Trophoblast cell (in vitro differentiated cells and primary cell): ENCODE measurements around the gene FITM1.

Source experiments
- DNase-seq, 2 donors: peaks; one replicate each; pipeline ENCODE4 v3.0.0-alpha.2; 2016
- H2AFZ ChIP-seq: 2 replicates; pipeline ENCODE4 v1.6.1; 2013; ENCODE audit warnings: low read length, moderate library complexity, mild to moderate bottlenecking; ENCODE audit not compliant: insufficient read depth, poor library complexity
- H2AK5ac ChIP-seq: 2 replicates; pipeline ENCODE4 v1.6.1; 2013; ENCODE audit warnings: mild to moderate bottlenecking, low read length
- H2BK120ac ChIP-seq: 2 replicates; pipeline ENCODE4 v1.6.1; 2013; ENCODE audit warnings: low read length, mild to moderate bottlenecking, moderate library complexity; ENCODE audit not compliant: insufficient read depth, poor library complexity
- H2BK12ac ChIP-seq: 2 replicates; pipeline ENCODE4 v1.6.1; 2013; ENCODE audit warnings: mild to moderate bottlenecking, low read length, moderate library complexity
- H2BK5ac ChIP-seq: 2 replicates; pipeline ENCODE4 v1.6.1; 2013; ENCODE audit warnings: low read length, low read depth, moderate library complexity, mild to moderate bottlenecking; ENCODE audit not compliant: poor library complexity
- H3K14ac ChIP-seq: 2 replicates; pipeline ENCODE4 v1.6.1; 2013; ENCODE audit warnings: mild to moderate bottlenecking, low read length
- H3K18ac ChIP-seq: 2 replicates; pipeline ENCODE4 v1.6.1; 2013; ENCODE audit warnings: mild to moderate bottlenecking, low read length
- H3K23ac ChIP-seq: 2 replicates; pipeline ENCODE4 v1.6.1; 2013; ENCODE audit warnings: low read length
- H3K27ac ChIP-seq: 2 replicates; pipeline ENCODE4 v1.5.1; 2013; ENCODE audit warnings: low read depth, mild to moderate bottlenecking, inconsistent platforms, low read length, moderate library complexity
- H3K27me3 ChIP-seq: 2 replicates; pipeline ENCODE4 v1.6.1; 2013; ENCODE audit warnings: inconsistent platforms, mild to moderate bottlenecking, low read length, moderate library complexity; ENCODE audit not compliant: insufficient read depth
- H3K36me3 ChIP-seq, 2 experiments: 1 replicate in 1 of 2; 2 replicates in 1 of 2; pipeline ENCODE4 v1.6.1; 2013; ENCODE audit warnings: low read length in 2 of 2, mild to moderate bottlenecking in 2 of 2, moderate library complexity in 1 of 2; ENCODE audit not compliant: insufficient read depth in 2 of 2, control insufficient read depth in 1 of 2
- H3K4ac ChIP-seq: 2 replicates; pipeline ENCODE4 v1.6.1; 2013; ENCODE audit warnings: low read depth, mild to moderate bottlenecking, low read length, moderate library complexity
- H3K4me1 ChIP-seq, 2 experiments: 1 replicate in 1 of 2; 2 replicates in 1 of 2; pipeline ENCODE4 v1.6.1; 2013; ENCODE audit warnings: low read length in 2 of 2, mild to moderate bottlenecking in 2 of 2, moderate library complexity in 1 of 2; ENCODE audit not compliant: insufficient read depth in 2 of 2, control insufficient read depth in 1 of 2
- H3K4me2 ChIP-seq: 2 replicates; pipeline ENCODE4 v1.6.1; 2013; ENCODE audit warnings: inconsistent platforms, mild to moderate bottlenecking, low read length, moderate library complexity
- H3K4me3 ChIP-seq: 2 replicates; pipeline ENCODE4 v1.5.1; 2013; ENCODE audit warnings: mild to moderate bottlenecking, low read depth, low read length, inconsistent platforms
- H3K79me1 ChIP-seq: one replicate; pipeline ENCODE4 v1.6.1; 2013; ENCODE audit warnings: low read length
- H3K79me2 ChIP-seq: 2 replicates; pipeline ENCODE4 v1.6.1; 2013; ENCODE audit warnings: low read length, mild to moderate bottlenecking; ENCODE audit not compliant: control insufficient read depth, insufficient read depth, poor library complexity
- H3K9ac ChIP-seq: 2 replicates; pipeline ENCODE4 v1.6.1; 2013; ENCODE audit warnings: mild to moderate bottlenecking, low read length
- H3K9me3 ChIP-seq: 2 replicates; pipeline ENCODE4 v1.6.1; 2013; ENCODE audit warnings: low read depth, mild to moderate bottlenecking, control low read depth, inconsistent platforms, low read length; ENCODE audit not compliant: insufficient read depth
- H4K12ac ChIP-seq: 2 replicates; pipeline ENCODE4 v1.6.1; 2013; ENCODE audit warnings: low read depth, mild to moderate bottlenecking, low read length, moderate library complexity
- H4K8ac ChIP-seq: 2 replicates; pipeline ENCODE4 v1.6.1; 2013; ENCODE audit warnings: low read depth, mild to moderate bottlenecking, low read length, moderate library complexity
- H4K91ac ChIP-seq: one replicate; pipeline ENCODE4 v1.6.1; 2013; ENCODE audit warnings: low read depth, mild to moderate bottlenecking, low read length, moderate library complexity
- WGBS: extraction: QIAGEN DNeasy Blood & Tissue Kit; methylation state at CpG from one replicate; pipeline ENCODE4 v1.1.7; 2013; ENCODE audit warnings: missing lambda C conversion rate; ENCODE audit not compliant: insufficient read length, insufficient coverage; ENCODE audit errors: extremely low coverage; 5-methylcytosine and 5-hydroxymethylcytosine counted together

The FITM1 gene

DNA sequence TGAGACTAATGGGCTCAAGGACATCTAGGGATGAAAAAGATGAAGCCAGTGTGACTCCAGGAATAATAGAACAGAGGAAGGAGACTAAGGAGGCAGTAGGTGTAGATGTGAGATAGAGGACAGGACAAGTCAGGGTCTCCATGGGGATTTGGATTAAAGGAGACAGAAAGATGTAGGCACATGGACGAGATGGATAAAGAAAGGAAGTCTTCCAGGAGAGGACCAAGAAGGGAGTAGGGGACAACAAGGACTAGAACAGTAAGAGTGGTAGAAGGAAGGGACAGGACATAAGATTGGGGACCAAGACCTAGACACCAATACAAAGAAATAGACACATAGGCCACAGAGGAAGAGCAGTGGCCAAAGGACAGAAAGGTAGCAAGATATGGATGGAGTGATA, 43.5 kb upstream of the FITM1 start:
- Histone ChIP-seq H3K4me2 (no peak overlapping the region), H2BK5ac (no peak overlapping the region), H3K27ac (no peak overlapping the region), H3K14ac (no peak overlapping the region), H2AFZ (no peak overlapping the region), H3K4ac (no peak overlapping the region), H3K23ac (no peak overlapping the region), H2AK5ac (no peak overlapping the region), H2BK12ac (no peak overlapping the region), H3K9me3 (no peaks in the 10 kb centered on the region), H3K4me1 (no peaks in the 10 kb centered on the region), H3K27me3 (no peaks in the 10 kb centered on the region), H3K4me3 (no peak overlapping the region), H3K79me1 (no peaks in the 10 kb centered on the region), H2BK120ac (no peak overlapping the region), H3K79me2 (no peaks in the 10 kb centered on the region), H4K8ac (no peak overlapping the region), H4K12ac (no peak overlapping the region), H3K36me3 (no peaks in the 10 kb centered on the region), H4K91ac (no peak overlapping the region), H3K18ac (no peak overlapping the region), H3K9ac (no peak overlapping the region)
- no peak for DNase-seq
- WGBS, result no CpG with 5 or more reads among the region's 1 CpG

GRCh38 chr14:24088095-24088494, 42.4 kb upstream of the FITM1 start:
- Histone ChIP-seq H3K18ac (no peak overlapping the region), H3K4me3 (no peak overlapping the region), H3K14ac (no peak overlapping the region), H3K9ac (no peak overlapping the region), H3K27me3 (no peaks in the 10 kb centered on the region), H3K36me3 (no peaks in the 10 kb centered on the region), H2BK5ac (no peak overlapping the region), H4K91ac (no peak overlapping the region), H3K4me1 (no peaks in the 10 kb centered on the region), H3K9me3 (no peaks in the 10 kb centered on the region), H3K4ac (no peak overlapping the region), H3K79me2 (no peaks in the 10 kb centered on the region), H3K4me2 (no peak overlapping the region), H2BK120ac (no peak overlapping the region), H3K27ac (no peak overlapping the region), H2BK12ac (no peak overlapping the region), H3K79me1 (no peaks in the 10 kb centered on the region), H2AFZ (no peak overlapping the region), H4K8ac (no peak overlapping the region), H4K12ac (no peak overlapping the region), H3K23ac (no peak overlapping the region), H2AK5ac (no peak overlapping the region)
- no CpG with 5 or more reads among the region's 2 CpGs for WGBS
- no peak for DNase-seq

DNA sequence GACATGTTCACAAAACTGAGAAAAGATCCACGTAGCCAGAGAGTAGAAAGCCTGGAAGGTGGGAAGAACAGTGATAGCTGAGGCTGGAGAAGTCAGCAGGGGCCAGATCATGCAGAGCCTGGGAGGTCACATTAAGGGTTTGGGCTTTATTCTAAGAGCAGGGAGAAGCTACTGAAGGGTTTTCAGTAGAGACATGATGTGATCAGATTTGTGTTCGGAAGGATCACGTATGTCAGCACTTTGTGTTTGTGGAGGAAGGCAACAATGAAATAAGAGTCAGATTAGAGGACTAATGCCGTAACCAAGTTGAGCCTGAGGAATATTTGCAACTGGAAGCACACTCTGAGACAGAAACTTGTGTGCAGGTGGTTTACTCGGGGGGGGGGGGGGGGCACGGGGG, 40.6 kb upstream of the FITM1 start:
- Histone ChIP-seq H3K18ac (no peak overlapping the region), H3K4me3 (no peak overlapping the region), H3K9ac (no peak overlapping the region), H3K9me3 (no peaks in the 10 kb centered on the region), H4K12ac (no peak overlapping the region), H3K14ac (no peak overlapping the region), H2BK12ac (no peak overlapping the region), H3K23ac (no peak overlapping the region), H4K91ac (no peak overlapping the region), H3K4me1 (peaks cover 0 to 6% of the 10 kb centered on the region in 2 experiments), H4K8ac (no peak overlapping the region), H3K4me2 (no peak overlapping the region), H3K27me3 (no peaks in the 10 kb centered on the region), H3K27ac (no peak overlapping the region), H3K79me2 (peaks cover 6% of the 10 kb centered on the region), H3K36me3 (no peaks in the 10 kb centered on the region), H2AK5ac (no peak overlapping the region), H3K79me1 (peaks cover 11% of the 10 kb centered on the region), H2AFZ (no peak overlapping the region), H2BK120ac (no peak overlapping the region), H2BK5ac (no peak overlapping the region), H3K4ac (no peak overlapping the region)
- no peak for DNase-seq
- no CpG with 5 or more reads among the region's 6 CpGs for WGBS

- no peak overlapping the region for H3K4ac ChIP-seq
- no peak overlapping the region for H4K12ac ChIP-seq
- H3K9me3 ChIP-seq, result no peaks in the 10 kb centered on the region
- no peak overlapping the region for H2BK5ac ChIP-seq
- no peak overlapping the region for H3K14ac ChIP-seq
- H2BK12ac ChIP-seq, result no peak overlapping the region
- no peaks in the 10 kb centered on the region for H3K27me3 ChIP-seq
- no peak for DNase-seq
- peaks cover 11% of the 10 kb centered on the region for H3K79me1 ChIP-seq
- no peak overlapping the region for H2AK5ac ChIP-seq
- H4K8ac ChIP-seq, result no peak overlapping the region
- peaks cover 0 to 14% of the 10 kb centered on the region in 2 experiments for H3K4me1 ChIP-seq
- H4K91ac ChIP-seq, result no peak overlapping the region
- no peak overlapping the region for H2AFZ ChIP-seq
- no peak overlapping the region for H3K27ac ChIP-seq
- H3K4me3 ChIP-seq, result no peak overlapping the region
- no peaks in the 10 kb centered on the region for H3K36me3 ChIP-seq
- H3K79me2 ChIP-seq, result peaks cover 6% of the 10 kb centered on the region
- H3K23ac ChIP-seq, result no peak overlapping the region
- no peak overlapping the region for H3K9ac ChIP-seq
- H3K18ac ChIP-seq, result no peak overlapping the region
- no peak overlapping the region for H3K4me2 ChIP-seq
- H2BK120ac ChIP-seq, result no peak overlapping the region
Observed at GRCh38 chr14:24092110-24092504, 38.4 kb upstream of the FITM1 start.
